Loucy (cell line): ENCODE results near the gene KLHL14.

Experiments
- CTCF ChIP-seq: fragments of 200-600 bp; sonication (generic); conservative IDR thresholded peaks from 2 replicates; pipeline ENCODE4 v1.5.1; 2014; ENCODE audit warnings: mild to moderate bottlenecking, antibody characterized with exemption, low read length
- EZH2phosphoT487 ChIP-seq: fragments of 200-600 bp; IDR thresholded peaks from 2 replicates; pipeline ENCODE4 v1.6.1; 2018; ENCODE audit warnings: antibody characterized with exemption, mild to moderate bottlenecking, moderate library complexity, borderline replicate concordance

GRCh38 chr18:32629981-32630700 lies 142.7 kb downstream of the KLHL14 start:
- no peak for TF ChIP-seq CTCF
- no peak for TF ChIP-seq EZH2phosphoT487
